ENCODE data around the gene PTCRA.
A peak's percentile ranks its signal among the peaks of the same experiment; 100 is the strongest.
"Not testable (repeated sequence)": the region's sequence is repeated elsewhere in the genome, so short reads cannot be mapped to it uniquely, and the experiment has no call there.

PTCRA gene, protein sequence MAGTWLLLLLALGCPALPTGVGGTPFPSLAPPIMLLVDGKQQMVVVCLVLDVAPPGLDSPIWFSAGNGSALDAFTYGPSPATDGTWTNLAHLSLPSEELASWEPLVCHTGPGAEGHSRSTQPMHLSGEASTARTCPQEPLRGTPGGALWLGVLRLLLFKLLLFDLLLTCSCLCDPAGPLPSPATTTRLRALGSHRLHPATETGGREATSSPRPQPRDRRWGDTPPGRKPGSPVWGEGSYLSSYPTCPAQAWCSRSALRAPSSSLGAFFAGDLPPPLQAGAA

GRCh38 chr6:42915732-42916131, at the start of gene PTCRA:
Gene PTCRA (plus strand): TSS chr6:42916053. CDS start chr6:42916070, 17 bp downstream.
- no peak for DNase-seq

DNA sequence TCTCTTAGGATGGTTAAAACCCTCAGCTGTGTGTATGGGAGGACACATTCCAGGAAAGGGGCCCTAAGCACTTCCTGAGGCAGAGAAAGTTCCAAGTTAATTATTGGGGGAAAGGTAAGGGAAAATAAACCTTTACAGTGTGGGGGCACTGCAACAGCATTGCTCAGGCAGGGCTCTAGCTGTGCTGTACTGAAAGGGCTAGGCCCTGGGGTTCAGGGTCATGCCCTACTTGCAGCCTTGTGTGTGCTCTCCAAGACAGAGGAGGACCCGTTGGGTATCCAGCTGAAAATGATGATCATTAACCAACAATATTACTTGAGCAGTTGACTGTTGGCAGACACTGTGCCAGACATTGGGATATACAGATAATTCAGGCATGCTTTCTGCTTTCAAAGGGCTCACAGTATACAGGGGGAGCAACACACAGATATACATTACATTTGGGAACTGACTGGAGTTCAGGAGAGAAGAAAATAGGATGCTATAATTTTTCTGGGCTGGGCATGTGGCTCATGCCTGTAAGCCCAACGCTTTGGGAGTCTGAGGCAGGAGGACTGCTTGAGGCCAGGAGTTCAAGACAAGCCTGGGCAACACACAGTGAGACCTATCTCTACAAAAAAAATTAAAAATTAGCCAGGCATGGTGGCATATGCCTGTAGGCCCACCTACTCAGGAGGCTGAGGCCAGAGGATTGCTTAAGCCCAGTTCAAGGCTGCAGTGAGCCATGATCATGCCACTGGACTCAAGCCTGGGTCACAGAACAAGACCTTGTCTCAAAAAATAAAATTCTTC, 45.5 kb upstream of the PTCRA start:
- no peak for DNase-seq

GRCh38 chr6:42871711-42872110, 44.1 kb upstream of the PTCRA start:
- DNase-seq = no peak

- DNase-seq = no peak
Observed at GRCh38 chr6:42873313-42873712, 42.5 kb upstream of the PTCRA start.

- no peak for DNase-seq
Observed at GRCh38 chr6:42877695-42878094, 38.2 kb upstream of the PTCRA start.

- DNase-seq = peak; percentile 71
Observed at GRCh38 chr6:42879372-42880239, 36.2 kb upstream of the PTCRA start, which contains the start of gene RPL7L1. Gene RPL7L1 (plus strand): TSS chr6:42879616. CDS start chr6:42879911, 295 bp downstream.

DNA sequence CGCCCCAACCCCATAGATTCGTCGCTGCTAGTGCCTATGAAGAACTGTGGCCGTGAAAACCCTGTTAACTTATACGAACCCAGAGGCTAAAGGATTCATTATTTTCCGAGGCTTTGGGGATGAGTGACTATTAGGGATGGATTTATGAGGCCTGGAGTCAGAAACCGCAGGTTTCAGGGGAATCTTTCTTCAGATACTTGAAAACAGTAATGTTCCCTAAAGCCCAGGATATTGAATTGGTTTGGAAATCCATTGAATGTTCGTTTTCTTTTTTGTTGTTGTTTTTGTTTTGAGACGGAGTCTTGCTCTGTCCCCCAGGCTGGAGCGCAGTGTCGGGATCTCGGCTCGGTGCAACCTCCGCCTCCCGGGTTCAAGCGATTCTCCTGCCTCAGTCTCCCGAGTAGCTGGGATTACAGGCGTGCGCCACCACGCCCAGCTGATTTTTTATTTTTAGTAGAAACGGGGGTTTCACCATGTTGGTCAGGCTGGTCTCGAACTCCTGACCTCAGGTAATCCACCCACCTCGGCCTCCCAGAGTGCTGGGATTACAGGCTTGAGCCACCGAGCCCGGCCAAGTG, 35.5 kb upstream of the PTCRA start:
- not testable (repeated sequence) for DNase-seq

- DNase-seq = not testable (repeated sequence)
Observed at GRCh38 chr6:42880871-42881270, 35.0 kb upstream of the PTCRA start.

DNA sequence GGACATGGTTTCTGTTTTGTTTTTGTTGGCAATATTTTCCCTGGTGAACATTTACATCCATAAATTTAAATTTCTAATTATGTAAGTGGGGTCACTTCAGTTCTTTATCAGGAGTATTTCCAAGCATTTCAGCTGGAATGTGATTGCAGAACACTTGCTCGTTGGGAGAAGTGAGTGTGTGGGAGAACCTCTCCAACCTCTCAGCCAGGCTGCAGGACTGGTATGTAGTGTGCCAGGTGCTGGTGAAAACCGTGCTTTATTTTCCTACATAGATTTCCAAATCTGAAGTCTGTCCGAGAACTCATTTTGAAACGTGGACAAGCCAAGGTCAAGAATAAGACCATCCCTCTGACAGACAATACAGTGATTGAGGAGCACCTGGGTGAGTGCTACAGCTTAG, 30.2 kb upstream of the PTCRA start:
- DNase-seq = no peak

- not testable (repeated sequence) for DNase-seq
Observed at GRCh38 chr6:42888201-42888600, 27.7 kb upstream of the PTCRA start.

DNA sequence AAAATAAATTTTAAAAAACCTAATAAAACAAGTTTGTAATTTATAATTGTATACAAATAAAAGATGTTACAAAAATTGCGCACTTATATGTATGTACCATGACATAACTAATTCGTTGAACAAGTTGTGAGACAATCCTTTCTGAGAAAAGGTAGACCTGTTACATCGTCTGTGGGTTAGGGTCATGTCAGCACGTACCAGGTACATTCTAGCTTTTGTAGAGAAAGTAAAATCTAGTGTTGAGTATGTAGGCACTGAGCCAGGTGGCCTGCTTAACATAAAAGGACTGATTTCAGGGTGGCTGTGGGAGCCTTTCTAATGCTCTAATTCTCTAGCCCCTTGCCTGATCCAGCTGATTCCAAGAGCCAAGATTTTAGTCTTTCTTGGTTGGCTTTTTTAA, 26.0 kb upstream of the PTCRA start:
- no peak for DNase-seq

GRCh38 chr6:42890311-42891198, 25.3 kb upstream of the PTCRA start:
- DNase-seq = peak; percentile 83

- DNase-seq = no peak
Observed at GRCh38 chr6:42891199-42891722, 24.6 kb upstream of the PTCRA start.

- not testable (repeated sequence) for DNase-seq
Observed at GRCh38 chr6:42894041-42894828, 21.6 kb upstream of the PTCRA start.

DNA sequence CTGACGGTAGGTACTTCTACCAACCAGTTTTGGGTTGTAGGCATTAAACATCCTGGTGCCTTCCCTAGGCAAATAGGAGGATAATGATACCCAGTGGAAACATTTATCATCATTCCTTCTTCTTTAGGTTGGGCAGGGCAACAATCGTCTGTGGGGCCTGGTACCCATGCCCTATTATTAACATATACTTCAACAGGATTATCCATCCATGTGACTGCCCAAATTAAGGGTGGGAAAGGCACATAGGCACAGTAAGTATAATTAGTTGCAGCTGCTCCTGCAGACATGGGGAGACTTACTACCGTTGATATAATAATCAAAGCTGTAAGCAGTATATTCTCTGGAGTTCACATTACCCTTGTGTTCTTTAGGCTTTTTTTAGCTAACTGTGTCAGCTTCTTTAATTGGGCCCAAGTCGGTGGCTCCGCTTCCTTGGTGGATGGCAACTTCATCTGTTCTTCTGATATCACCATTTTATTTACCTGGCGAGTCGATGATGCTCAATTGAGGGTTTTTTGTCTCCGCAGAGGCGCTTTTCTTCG, 19.6 kb upstream of the PTCRA start:
- no peak for DNase-seq

DNA sequence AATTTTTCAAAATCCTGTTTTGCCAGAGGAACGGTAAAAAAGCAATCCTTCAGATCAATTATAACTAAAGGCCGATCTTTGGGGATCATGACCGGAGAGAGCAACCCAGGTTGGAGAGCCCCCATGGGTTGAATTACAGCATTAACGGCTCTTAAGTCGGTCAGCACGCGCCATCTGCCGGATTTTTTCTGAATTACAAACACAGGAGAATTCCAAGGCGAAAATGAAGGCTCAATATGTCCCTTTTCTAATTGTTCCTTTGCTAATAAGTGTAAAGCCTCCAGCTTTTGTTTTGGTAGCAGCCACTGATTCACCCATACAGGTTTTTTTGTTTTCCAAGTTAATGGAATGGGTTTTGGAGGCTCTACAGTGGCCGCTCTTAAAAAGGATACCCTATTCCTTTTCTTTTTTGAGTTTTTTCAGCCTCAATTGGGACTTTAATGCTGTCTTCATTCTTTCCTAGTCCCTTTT, 16.9 kb upstream of the PTCRA start:
- peak; percentile 73 for DNase-seq

GRCh38 chr6:42899871-42900270, 16.0 kb upstream of the PTCRA start:
- DNase-seq = no peak

- peak; percentile 65 for DNase-seq
Observed at GRCh38 chr6:42901538-42901957, 14.3 kb upstream of the PTCRA start.

GRCh38 chr6:42902429-42903263, 13.2 kb upstream of the PTCRA start:
- DNase-seq = not testable (repeated sequence)
